ENCODE data around the gene THOC6.

The THOC6 gene

DNA sequence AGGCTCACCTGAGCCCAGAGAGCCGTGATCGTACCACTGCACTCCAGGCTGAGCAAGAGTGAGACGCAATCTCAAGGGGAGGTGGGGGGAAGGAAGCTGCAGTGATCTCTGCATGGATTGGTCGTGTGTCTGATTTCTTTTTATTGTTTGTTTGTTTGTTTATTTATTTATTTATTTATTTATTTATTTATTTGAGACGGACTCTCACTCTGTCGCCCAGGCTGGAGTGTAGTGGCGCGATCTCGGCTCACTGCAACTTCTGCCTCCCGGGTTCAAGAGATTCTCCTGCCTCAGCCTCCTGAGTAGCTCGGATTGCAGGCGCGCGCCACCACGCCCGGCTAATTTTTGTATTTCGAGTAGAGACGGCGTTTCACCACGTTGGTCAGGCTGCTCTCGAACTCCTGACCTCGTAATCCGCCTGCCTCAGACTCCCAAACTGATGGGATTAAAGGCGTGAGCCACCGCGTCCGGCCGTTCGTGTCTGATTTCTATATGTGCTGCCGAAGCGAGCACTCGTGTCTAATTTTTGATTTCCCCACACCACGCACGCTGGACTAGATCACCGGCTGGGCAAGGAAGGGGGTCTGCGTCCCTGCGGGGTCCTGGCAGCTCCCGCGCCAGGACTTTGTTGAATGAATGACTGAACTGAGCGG, 4.1 kb upstream of the THOC6 start (continued):
- TF ChIP-seq, protein P1, sequence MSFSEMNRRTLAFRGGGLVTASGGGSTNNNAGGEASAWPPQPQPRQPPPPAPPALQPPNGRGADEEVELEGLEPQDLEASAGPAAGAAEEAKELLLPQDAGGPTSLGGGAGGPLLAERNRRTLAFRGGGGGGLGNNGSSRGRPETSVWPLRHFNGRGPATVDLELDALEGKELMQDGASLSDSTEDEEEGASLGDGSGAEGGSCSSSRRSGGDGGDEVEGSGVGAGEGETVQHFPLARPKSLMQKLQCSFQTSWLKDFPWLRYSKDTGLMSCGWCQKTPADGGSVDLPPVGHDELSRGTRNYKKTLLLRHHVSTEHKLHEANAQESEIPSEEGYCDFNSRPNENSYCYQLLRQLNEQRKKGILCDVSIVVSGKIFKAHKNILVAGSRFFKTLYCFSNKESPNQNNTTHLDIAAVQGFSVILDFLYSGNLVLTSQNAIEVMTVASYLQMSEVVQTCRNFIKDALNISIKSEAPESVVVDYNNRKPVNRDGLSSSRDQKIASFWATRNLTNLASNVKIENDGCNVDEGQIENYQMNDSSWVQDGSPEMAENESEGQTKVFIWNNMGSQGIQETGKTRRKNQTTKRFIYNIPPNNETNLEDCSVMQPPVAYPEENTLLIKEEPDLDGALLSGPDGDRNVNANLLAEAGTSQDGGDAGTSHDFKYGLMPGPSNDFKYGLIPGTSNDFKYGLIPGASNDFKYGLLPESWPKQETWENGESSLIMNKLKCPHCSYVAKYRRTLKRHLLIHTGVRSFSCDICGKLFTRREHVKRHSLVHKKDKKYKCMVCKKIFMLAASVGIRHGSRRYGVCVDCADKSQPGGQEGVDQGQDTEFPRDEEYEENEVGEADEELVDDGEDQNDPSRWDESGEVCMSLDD (tag by site-specific recombination; IDR thresholded peaks at IDR 0.05) = no peak
- TF ChIP-seq HOXD13 (CRISPR knock-in tag; IDR thresholded peaks at IDR 0.05; ENCODE audit: borderline replicate concordance) (no peak), YY2 (tag by site-specific recombination; IDR thresholded peaks at IDR 0.05) (no peak), ZFP3 (tag by site-specific recombination; IDR thresholded peaks at IDR 0.05; ENCODE audit: low read depth) (0 out of 2 replicates have a peak, but pooled peaks have one; percentile 17), ZNF660 (tag by site-specific recombination; IDR thresholded peaks at IDR 0.05) (no peak), ZNF10 (tag by site-specific recombination; IDR thresholded peaks at IDR 0.05) (no peak), ZNF777 (tag by site-specific recombination; IDR thresholded peaks at IDR 0.05; ENCODE audit: borderline replicate concordance) (no peak), ZNF600 (tag by site-specific recombination; IDR thresholded peaks at IDR 0.05) (no peak), SETDB1 (IDR thresholded peaks at IDR 0.05; ENCODE audit: insufficient read length, low read length) (no peak), ZNF510 (tag by site-specific recombination; IDR thresholded peaks at IDR 0.05; ENCODE audit: insufficient replicate concordance) (no peak), ZNF843 (tag by site-specific recombination; IDR thresholded peaks at IDR 0.05) (no peak), ZNF157 (tag by site-specific recombination; IDR thresholded peaks at IDR 0.05) (no peak), BCL11B (tag by site-specific recombination; IDR thresholded peaks at IDR 0.05; ENCODE audit: low read depth) (0 out of 2 replicates have a peak, but pooled peaks have one; percentile 17), ZNF776 (tag by site-specific recombination; IDR thresholded peaks at IDR 0.05; ENCODE audit: borderline replicate concordance) (no peak), ZNF266 (tag by site-specific recombination; IDR thresholded peaks at IDR 0.05; ENCODE audit: low read depth) (peak; percentile 94), KLF1 (tag by site-specific recombination; IDR thresholded peaks at IDR 0.05) (peak; percentile 30; the same call in 1 of the 2 replicates), ZNF670 (tag by site-specific recombination; IDR thresholded peaks at IDR 0.05; ENCODE audit: low read depth) (no peak), ZNF274 (IDR thresholded peaks at IDR 0.05; ENCODE audit: low read length) (no peak), ZNF274 (tag by site-specific recombination; IDR thresholded peaks at IDR 0.05; ENCODE audit: borderline replicate concordance) (no peak), ZNF239 (tag by site-specific recombination; IDR thresholded peaks at IDR 0.05) (no peak), ZNF658 (tag by site-specific recombination; IDR thresholded peaks at IDR 0.05) (no peak), ZNF560 (tag by site-specific recombination; IDR thresholded peaks at IDR 0.05; ENCODE audit: borderline replicate concordance) (peak; percentile 80; the same call in 1 of the 2 replicates)
- TF ChIP-seq, protein P2, sequence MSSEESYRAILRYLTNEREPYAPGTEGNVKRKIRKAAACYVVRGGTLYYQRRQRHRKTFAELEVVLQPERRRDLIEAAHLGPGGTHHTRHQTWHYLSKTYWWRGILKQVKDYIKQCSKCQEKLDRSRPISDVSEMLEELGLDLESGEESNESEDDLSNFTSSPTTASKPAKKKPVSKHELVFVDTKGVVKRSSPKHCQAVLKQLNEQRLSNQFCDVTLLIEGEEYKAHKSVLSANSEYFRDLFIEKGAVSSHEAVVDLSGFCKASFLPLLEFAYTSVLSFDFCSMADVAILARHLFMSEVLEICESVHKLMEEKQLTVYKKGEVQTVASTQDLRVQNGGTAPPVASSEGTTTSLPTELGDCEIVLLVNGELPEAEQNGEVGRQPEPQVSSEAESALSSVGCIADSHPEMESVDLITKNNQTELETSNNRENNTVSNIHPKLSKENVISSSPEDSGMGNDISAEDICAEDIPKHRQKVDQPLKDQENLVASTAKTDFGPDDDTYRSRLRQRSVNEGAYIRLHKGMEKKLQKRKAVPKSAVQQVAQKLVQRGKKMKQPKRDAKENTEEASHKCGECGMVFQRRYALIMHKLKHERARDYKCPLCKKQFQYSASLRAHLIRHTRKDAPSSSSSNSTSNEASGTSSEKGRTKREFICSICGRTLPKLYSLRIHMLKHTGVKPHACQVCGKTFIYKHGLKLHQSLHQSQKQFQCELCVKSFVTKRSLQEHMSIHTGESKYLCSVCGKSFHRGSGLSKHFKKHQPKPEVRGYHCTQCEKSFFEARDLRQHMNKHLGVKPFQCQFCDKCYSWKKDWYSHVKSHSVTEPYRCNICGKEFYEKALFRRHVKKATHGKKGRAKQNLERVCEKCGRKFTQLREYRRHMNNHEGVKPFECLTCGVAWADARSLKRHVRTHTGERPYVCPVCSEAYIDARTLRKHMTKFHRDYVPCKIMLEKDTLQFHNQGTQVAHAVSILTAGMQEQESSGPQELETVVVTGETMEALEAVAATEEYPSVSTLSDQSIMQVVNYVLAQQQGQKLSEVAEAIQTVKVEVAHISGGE (tag by site-specific recombination; conservative IDR thresholded peaks at IDR 0.05; ENCODE audit: low read depth) = peak; percentile 72
- TF ChIP-seq, protein P3, sequence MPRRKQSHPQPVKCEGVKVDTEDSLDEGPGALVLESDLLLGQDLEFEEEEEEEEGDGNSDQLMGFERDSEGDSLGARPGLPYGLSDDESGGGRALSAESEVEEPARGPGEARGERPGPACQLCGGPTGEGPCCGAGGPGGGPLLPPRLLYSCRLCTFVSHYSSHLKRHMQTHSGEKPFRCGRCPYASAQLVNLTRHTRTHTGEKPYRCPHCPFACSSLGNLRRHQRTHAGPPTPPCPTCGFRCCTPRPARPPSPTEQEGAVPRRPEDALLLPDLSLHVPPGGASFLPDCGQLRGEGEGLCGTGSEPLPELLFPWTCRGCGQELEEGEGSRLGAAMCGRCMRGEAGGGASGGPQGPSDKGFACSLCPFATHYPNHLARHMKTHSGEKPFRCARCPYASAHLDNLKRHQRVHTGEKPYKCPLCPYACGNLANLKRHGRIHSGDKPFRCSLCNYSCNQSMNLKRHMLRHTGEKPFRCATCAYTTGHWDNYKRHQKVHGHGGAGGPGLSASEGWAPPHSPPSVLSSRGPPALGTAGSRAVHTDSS (tag by site-specific recombination; IDR thresholded peaks at IDR 0.05) = no peak
- TF ChIP-seq, protein P4, sequence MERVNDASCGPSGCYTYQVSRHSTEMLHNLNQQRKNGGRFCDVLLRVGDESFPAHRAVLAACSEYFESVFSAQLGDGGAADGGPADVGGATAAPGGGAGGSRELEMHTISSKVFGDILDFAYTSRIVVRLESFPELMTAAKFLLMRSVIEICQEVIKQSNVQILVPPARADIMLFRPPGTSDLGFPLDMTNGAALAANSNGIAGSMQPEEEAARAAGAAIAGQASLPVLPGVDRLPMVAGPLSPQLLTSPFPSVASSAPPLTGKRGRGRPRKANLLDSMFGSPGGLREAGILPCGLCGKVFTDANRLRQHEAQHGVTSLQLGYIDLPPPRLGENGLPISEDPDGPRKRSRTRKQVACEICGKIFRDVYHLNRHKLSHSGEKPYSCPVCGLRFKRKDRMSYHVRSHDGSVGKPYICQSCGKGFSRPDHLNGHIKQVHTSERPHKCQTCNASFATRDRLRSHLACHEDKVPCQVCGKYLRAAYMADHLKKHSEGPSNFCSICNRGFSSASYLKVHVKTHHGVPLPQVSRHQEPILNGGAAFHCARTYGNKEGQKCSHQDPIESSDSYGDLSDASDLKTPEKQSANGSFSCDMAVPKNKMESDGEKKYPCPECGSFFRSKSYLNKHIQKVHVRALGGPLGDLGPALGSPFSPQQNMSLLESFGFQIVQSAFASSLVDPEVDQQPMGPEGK (tag by site-specific recombination; IDR thresholded peaks at IDR 0.05) = no peak
- TF ChIP-seq, protein P5, sequence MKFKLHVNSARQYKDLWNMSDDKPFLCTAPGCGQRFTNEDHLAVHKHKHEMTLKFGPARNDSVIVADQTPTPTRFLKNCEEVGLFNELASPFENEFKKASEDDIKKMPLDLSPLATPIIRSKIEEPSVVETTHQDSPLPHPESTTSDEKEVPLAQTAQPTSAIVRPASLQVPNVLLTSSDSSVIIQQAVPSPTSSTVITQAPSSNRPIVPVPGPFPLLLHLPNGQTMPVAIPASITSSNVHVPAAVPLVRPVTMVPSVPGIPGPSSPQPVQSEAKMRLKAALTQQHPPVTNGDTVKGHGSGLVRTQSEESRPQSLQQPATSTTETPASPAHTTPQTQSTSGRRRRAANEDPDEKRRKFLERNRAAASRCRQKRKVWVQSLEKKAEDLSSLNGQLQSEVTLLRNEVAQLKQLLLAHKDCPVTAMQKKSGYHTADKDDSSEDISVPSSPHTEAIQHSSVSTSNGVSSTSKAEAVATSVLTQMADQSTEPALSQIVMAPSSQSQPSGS (tag by site-specific recombination; IDR thresholded peaks at IDR 0.05; ENCODE audit: low read depth) = no peak
- TF ChIP-seq, protein P6, sequence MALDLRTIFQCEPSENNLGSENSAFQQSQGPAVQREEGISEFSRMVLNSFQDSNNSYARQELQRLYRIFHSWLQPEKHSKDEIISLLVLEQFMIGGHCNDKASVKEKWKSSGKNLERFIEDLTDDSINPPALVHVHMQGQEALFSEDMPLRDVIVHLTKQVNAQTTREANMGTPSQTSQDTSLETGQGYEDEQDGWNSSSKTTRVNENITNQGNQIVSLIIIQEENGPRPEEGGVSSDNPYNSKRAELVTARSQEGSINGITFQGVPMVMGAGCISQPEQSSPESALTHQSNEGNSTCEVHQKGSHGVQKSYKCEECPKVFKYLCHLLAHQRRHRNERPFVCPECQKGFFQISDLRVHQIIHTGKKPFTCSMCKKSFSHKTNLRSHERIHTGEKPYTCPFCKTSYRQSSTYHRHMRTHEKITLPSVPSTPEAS (tag by site-specific recombination; IDR thresholded peaks at IDR 0.05) = no peak

Measured in HEK293 (cell line).